ENCODE measurements around the gene TTC28. TPM values are rescaled to one million over a fixed set of nuclear protein-coding genes. Genes with fewer than 3 reads are reported as not detected.

TTC28 gene
- total and polyA plus RNA-seq, 11 donors = 5.1 to 34.9 (median 21.8) TPM

- H3K27ac ChIP-seq = peak overlapping the region in 1 of 12 donors; percentile 2
- TF ChIP-seq CTCF (IDR thresholded peaks at IDR 0.05) (no peak), POLR2A (IDR thresholded peaks at IDR 0.05) (no peak)
- peaks cover 0 to 8% (median 0%) of the 10 kb centered on the region in 12 donors for H3K9me3 ChIP-seq
- peak in 1 of 4 donors; percentile 30 for ATAC-seq
- DNase-seq = no peak
- H3K36me3 ChIP-seq = no peaks in the 10 kb centered on the region
- intact Hi-C loops (cut with DNase I) = loop anchor here in 1 of 10 donors (10.0 kb wide), 1 partner anchor 122 kb away; no protein-coding TSS in a partner anchor
- peaks cover 0 to 16% (median 4%) of the 10 kb centered on the region in 12 donors for H3K4me1 ChIP-seq
- H3K27me3 ChIP-seq = no peaks in the 10 kb centered on the region
- H3K4me3 ChIP-seq = no peak overlapping the region
- 60 to 74% (median 68%) methylated on average over 4 of the region's 4 CpGs for WGBS, 4 donors
Measured at GRCh38 chr22:28237112-28237511, 442.5 kb downstream of the TTC28 start.

- no peaks in the 10 kb centered on the region for H3K27me3 ChIP-seq
- intact Hi-C loops (cut with DNase I) = loop anchor here in 1 of 10 donors (10.0 kb wide), 1 partner anchor 117 kb away; no protein-coding TSS in a partner anchor
- 90 to 97% (median 93%) methylated on average over 3 of the region's 3 CpGs for WGBS, 4 donors
- no peak overlapping the region for H3K27ac ChIP-seq
- H3K4me1 ChIP-seq = peaks cover 0 to 40% (median 11%) of the 10 kb centered on the region in 12 donors
- no peak for TF ChIP-seq CTCF (IDR thresholded peaks at IDR 0.05)
- TF ChIP-seq POLR2A (IDR thresholded peaks at IDR 0.05) = no peak
- no peak for DNase-seq
- ATAC-seq = no peak
- H3K9me3 ChIP-seq = no peaks in the 10 kb centered on the region
- H3K36me3 ChIP-seq = no peaks in the 10 kb centered on the region
- no peak overlapping the region for H3K4me3 ChIP-seq
Measured at GRCh38 chr22:28232204-28232603, 447.4 kb downstream of the TTC28 start.

- no peak overlapping the region for H3K4me3 ChIP-seq
- H3K27me3 ChIP-seq = no peaks in the 10 kb centered on the region
- H3K27ac ChIP-seq = peak overlapping the region in 1 of 12 donors; percentile 7
- intact Hi-C loops (cut with DNase I) = loop anchor here in 1 of 10 donors (10.0 kb wide), 1 partner anchor 117 kb away; no protein-coding TSS in a partner anchor
- DNase-seq (no peak), ATAC-seq (peak in 3 of 4 donors; percentile 50 to 76 (median 65))
- TF ChIP-seq POLR2A (IDR thresholded peaks at IDR 0.05) = no peak
- no peak for TF ChIP-seq CTCF (IDR thresholded peaks at IDR 0.05)
- no peaks in the 10 kb centered on the region for H3K9me3 ChIP-seq
- peaks cover 0 to 35% (median 11%) of the 10 kb centered on the region in 12 donors for H3K4me1 ChIP-seq
- no peaks in the 10 kb centered on the region for H3K36me3 ChIP-seq
Measured at GRCh38 chr22:28231441-28231840, 448.2 kb downstream of the TTC28 start.

- Histone ChIP-seq H3K27ac (peak overlapping the region in 2 of 12 donors; percentile 7 to 14), H3K4me3 (no peak overlapping the region), H3K36me3 (no peaks in the 10 kb centered on the region), H3K4me1 (peaks cover 0 to 35% (median 10%) of the 10 kb centered on the region in 12 donors), H3K27me3 (no peaks in the 10 kb centered on the region), H3K9me3 (no peaks in the 10 kb centered on the region)
- DNase-seq = no peak
- no peak for TF ChIP-seq CTCF (IDR thresholded peaks at IDR 0.05)
- TF ChIP-seq POLR2A (IDR thresholded peaks at IDR 0.05) = no peak
- intact Hi-C loops (cut with DNase I) = loop anchor here in 1 of 10 donors (10.0 kb wide), 1 partner anchor 116 kb away; no protein-coding TSS in a partner anchor
- WGBS, 4 donors = 54 to 69% (median 66%) methylated on average over 1 of the region's 1 CpG
- peak in 2 of 4 donors; percentile 32 to 57 for ATAC-seq
Measured at GRCh38 chr22:28230671-28231070, 449.0 kb downstream of the TTC28 start.

Data from heart left ventricle (tissue), 16 donors.